Testis (tissue), 3 donors: ENCODE results near the gene HNRNPF. TPM values are rescaled to one million over a fixed set of nuclear protein-coding genes. Genes with fewer than 3 reads are reported as not detected.
A peak's percentile ranks its signal among the peaks of the same experiment; 100 is the strongest.

Experiments used
- DNase-seq: peaks from one replicate; pipeline ENCODE4 v3.0.0-alpha.2; 2019
- H3K27ac ChIP-seq, 2 donors: fragments of 200-600 bp; sonication (generic); one replicate each; pipeline ENCODE4 v1.5.1; 2019
- H3K27me3 ChIP-seq: fragments of 200-600 bp; sonication (generic); one replicate; pipeline ENCODE4 v1.5.1; 2019
- H3K36me3 ChIP-seq: fragments of 200-600 bp; sonication (generic); one replicate; pipeline ENCODE4 v1.5.1; 2017; ENCODE audit warnings: low read depth; ENCODE audit errors: missing control alignments
- H3K4me1 ChIP-seq: fragments of 200-600 bp; sonication (generic); one replicate; pipeline ENCODE4 v1.5.1; 2019
- H3K4me3 ChIP-seq, 2 donors: fragments of 200-600 bp; sonication (generic); one replicate each; pipeline ENCODE4 v1.5.1; 2017 to 2019
- H3K9me3 ChIP-seq: fragments of 200-600 bp; sonication (generic); one replicate; pipeline ENCODE4 v1.5.1; 2017
- POLR2A ChIP-seq: fragments of 450-650 bp; IDR thresholded peaks from one replicate; pipeline ENCODE4 v1.6.1; 2017; ENCODE audit warnings: antibody characterized with exemption, mild to moderate bottlenecking, moderate library complexity
- WGBS, 2 donors: methylation state at CpG; one replicate each; pipeline ENCODE4 v1.1.5; 2018; 5-methylcytosine and 5-hydroxymethylcytosine counted together
- intact Hi-C: fragments of 100-400 bp; cut with DNase I; formaldehyde crosslinking; loops from one replicate; pipeline ENCODE4 v1.15.1; 2023; ENCODE audit warnings: low total_unique reads
- polyA plus RNA-seq: library from polyadenylated mRNA; stranded (reverse); fragments of 350-450 nt; fragmentation: Illumina TruSeq; extraction: RNeasy Lipid Tissue Mini Kit (QIAGEN cat#74804); gene quantifications from one replicate; pipeline ENCODE4 v1.2.3, GENCODE V29; 2014; ENCODE audit warnings: low read depth, low replicate concordance; ENCODE audit not compliant: insufficient read depth
- total RNA-seq, 2 donors: library from RNA; depleted of rRNA; stranded (reverse); fragments of >200 nt; gene quantifications; one replicate each; pipeline ENCODE4 v1.2.3, GENCODE V29; 2016
- TF ChIP-seq, protein P1 (sequence below), 3 experiments: fragments of 450-650 bp in 2 of 3; fragments of 200-600 bp in 1 of 3; sonication (generic) in 1 of 3; IDR thresholded peaks; one replicate each; pipeline ENCODE4 v1.5.1; 2016 to 2019; ENCODE audit warnings: antibody characterized with exemption in 3 of 3, mild to moderate bottlenecking in 2 of 3, moderate library complexity in 1 of 3

The HNRNPF gene
- total and polyA plus RNA-seq, 3 donors from 2014 or later = 120 to 232 (median 159) TPM

DNA sequence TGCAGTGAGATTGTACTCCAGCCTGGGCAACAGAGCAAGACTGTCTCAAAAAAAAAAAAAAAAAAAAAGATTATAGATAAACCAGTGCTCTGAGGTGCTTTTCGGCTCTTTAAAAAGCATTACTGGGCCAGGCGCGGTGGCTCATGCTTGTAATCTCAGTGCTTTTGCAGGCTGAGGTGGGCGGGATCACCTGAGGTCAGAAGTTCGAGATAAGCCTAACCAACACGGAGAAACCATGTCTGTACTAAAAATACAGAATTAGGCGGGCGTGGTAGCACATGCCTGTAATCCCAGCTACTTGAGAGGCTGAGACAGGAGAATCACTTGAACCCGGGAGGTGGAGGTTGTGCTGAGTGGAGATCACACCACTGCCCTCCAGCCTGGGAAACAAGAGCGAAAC lies 6.6 kb upstream of the HNRNPF start:
- H3K9me3 ChIP-seq = no peaks in the 10 kb centered on the region
- no peak for DNase-seq
- no peaks in the 10 kb centered on the region for H3K36me3 ChIP-seq
- H3K4me3 ChIP-seq = no peak overlapping the region
- peaks cover 5% of the 10 kb centered on the region for H3K4me1 ChIP-seq
- no peak for TF ChIP-seq POLR2A
- TF ChIP-seq, protein P1, sequence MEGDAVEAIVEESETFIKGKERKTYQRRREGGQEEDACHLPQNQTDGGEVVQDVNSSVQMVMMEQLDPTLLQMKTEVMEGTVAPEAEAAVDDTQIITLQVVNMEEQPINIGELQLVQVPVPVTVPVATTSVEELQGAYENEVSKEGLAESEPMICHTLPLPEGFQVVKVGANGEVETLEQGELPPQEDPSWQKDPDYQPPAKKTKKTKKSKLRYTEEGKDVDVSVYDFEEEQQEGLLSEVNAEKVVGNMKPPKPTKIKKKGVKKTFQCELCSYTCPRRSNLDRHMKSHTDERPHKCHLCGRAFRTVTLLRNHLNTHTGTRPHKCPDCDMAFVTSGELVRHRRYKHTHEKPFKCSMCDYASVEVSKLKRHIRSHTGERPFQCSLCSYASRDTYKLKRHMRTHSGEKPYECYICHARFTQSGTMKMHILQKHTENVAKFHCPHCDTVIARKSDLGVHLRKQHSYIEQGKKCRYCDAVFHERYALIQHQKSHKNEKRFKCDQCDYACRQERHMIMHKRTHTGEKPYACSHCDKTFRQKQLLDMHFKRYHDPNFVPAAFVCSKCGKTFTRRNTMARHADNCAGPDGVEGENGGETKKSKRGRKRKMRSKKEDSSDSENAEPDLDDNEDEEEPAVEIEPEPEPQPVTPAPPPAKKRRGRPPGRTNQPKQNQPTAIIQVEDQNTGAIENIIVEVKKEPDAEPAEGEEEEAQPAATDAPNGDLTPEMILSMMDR (IDR thresholded peaks at IDR 0.05) = no peak
- intact Hi-C loops = no loop called here
- WGBS, 2 donors = 87 to 88% methylated on average over 10 of the region's 10 CpGs
- no peaks in the 10 kb centered on the region for H3K27me3 ChIP-seq
- no peak overlapping the region for H3K27ac ChIP-seq

DNA sequence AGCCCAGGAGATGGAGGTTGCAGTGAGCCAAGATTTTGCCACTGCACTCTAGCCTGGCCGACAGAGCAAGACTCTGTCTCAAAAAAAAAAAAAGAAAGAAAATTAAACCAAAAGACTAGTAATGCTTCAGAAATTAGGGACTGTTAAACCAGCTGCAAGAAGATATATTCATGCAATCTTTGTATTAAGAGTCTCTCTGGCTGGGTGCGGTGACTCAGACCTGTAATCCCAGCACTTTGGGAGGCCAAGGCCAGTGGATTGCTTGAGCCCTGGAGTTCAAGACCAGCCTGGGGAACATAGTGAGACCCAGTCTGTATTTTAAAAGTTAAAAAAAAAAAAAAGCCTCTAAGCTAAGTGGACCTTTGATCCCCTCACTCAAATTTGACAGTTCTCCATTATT lies 2.5 kb upstream of the HNRNPF start:
- Histone ChIP-seq H3K27me3 (no peaks in the 10 kb centered on the region), H3K4me3 (no peak overlapping the region), H3K27ac (no peak overlapping the region), H3K4me1 (no peaks in the 10 kb centered on the region), H3K9me3 (no peaks in the 10 kb centered on the region), H3K36me3 (no peaks in the 10 kb centered on the region)
- no peak for DNase-seq
- TF ChIP-seq, protein P1 (IDR thresholded peaks at IDR 0.05) = no peak
- no peak for TF ChIP-seq POLR2A
- intact Hi-C loops = no loop called here
- 72 to 77% methylated on average over 2 of the region's 2 CpGs for WGBS, 2 donors

DNA sequence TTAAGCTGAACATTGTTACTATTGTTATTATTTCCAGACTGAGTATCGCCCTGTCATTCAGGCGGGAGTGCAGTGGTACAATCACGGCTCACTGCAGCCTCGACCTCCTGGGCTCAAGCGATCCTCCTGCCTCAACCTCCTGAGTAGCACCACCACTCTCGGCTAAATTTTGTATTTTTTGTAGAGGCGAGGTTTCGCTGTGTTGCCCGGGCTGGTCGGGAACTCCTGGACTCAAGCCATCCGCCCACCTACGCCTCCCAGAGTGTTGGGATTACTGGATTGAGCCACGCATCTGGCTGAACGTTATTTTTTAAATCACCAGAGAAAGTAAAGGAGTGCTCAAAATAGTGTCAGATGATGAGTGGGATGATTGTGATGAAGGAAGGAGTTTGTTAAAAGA lies 1.4 kb upstream of the HNRNPF start:
- WGBS, 2 donors = 38 to 68% methylated on average over 11 to 14 of the region's 14 CpGs
- no peak for DNase-seq
- Histone ChIP-seq H3K27ac (no peak overlapping the region), H3K36me3 (no peaks in the 10 kb centered on the region), H3K4me1 (peaks cover 12% of the 10 kb centered on the region), H3K27me3 (no peaks in the 10 kb centered on the region), H3K4me3 (peak overlapping the region; percentile 82 to 95), H3K9me3 (no peaks in the 10 kb centered on the region)
- TF ChIP-seq, protein P1 (IDR thresholded peaks at IDR 0.05) = no peak
- no peak for TF ChIP-seq POLR2A
- intact Hi-C loops = no loop called here

- H3K4me1 ChIP-seq = peaks cover 13% of the 10 kb centered on the region
- H3K27ac ChIP-seq = peak overlapping the region; percentile 97 to 100
- no peaks in the 10 kb centered on the region for H3K27me3 ChIP-seq
- WGBS, 2 donors = 9 to 11% methylated on average over 45 to 46 of the region's 46 CpGs
- intact Hi-C loops = no loop called here
- no peaks in the 10 kb centered on the region for H3K36me3 ChIP-seq
- peak; percentile 43 for DNase-seq
- peak overlapping the region; percentile 82 to 95 for H3K4me3 ChIP-seq
- H3K9me3 ChIP-seq = no peaks in the 10 kb centered on the region
- no peak for TF ChIP-seq POLR2A
- TF ChIP-seq, protein P1 (IDR thresholded peaks at IDR 0.05) = no peak
Observed at GRCh38 chr10:43409385-43410109, 561 bp upstream of the HNRNPF start.

DNA sequence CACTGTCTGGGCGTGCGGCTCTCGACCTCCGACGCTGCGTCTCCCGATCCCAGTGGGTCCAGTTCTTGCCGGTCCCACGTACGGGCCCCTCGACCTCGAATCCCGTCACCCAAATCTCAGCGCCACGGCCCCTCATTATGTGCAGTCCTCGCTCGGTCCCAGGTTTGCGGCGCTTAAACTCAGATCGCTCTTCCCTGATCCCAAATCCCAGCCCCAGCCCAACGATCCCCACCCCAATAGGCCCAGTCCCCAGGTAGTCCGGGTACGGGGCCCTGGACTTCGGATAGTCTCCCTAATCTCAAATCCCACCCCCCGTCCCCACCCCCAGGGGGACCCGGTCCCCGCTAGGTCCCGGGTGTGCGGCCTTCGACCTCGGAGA lies 666 bp downstream of the HNRNPF start:
- Histone ChIP-seq H3K27me3 (no peaks in the 10 kb centered on the region), H3K4me1 (peaks cover 13% of the 10 kb centered on the region), H3K9me3 (no peaks in the 10 kb centered on the region), H3K4me3 (peak overlapping the region; percentile 82 to 95), H3K36me3 (no peaks in the 10 kb centered on the region), H3K27ac (peak overlapping the region; percentile 97 to 100)
- 0 to 1% methylated on average over 7 to 31 of the region's 31 CpGs for WGBS, 2 donors
- TF ChIP-seq, protein P1 (IDR thresholded peaks at IDR 0.05) = no peak
- TF ChIP-seq POLR2A = no peak
- intact Hi-C loops = no loop called here
- DNase-seq = no peak
